DOHH2 (cell line): ENCODE measurements around the gene COA8.

Source experiments
- H3F3A ChIP-seq: fragments of 200-600 bp; sonication (generic), shearing (Covaris generic); 2 replicates; pipeline ENCODE4 v1.6.0; 2016; ENCODE audit warnings: antibody characterized with exemption, mild to moderate bottlenecking; ENCODE audit not compliant: control insufficient read depth, insufficient read depth
- H3K27ac ChIP-seq: fragments of 200-600 bp; sonication (generic); 2 replicates; pipeline ENCODE4 v1.5.1; 2014; ENCODE audit warnings: low read depth, mild to moderate bottlenecking, low read length, moderate library complexity
- H3K27me3 ChIP-seq: fragments of 200-600 bp; sonication (generic); 2 replicates; pipeline ENCODE4 v1.6.1; 2014; ENCODE audit warnings: mild to moderate bottlenecking, low read length, mixed read lengths; ENCODE audit not compliant: control insufficient read depth
- H3K36me3 ChIP-seq: fragments of 200-600 bp; sonication (generic); 2 replicates; pipeline ENCODE4 v1.6.1; 2014; ENCODE audit warnings: mild to moderate bottlenecking, low read length, moderate library complexity, mixed read lengths; ENCODE audit not compliant: control insufficient read depth
- H3K4me1 ChIP-seq: fragments of 200-600 bp; sonication (generic); 2 replicates; pipeline ENCODE4 v1.6.1; 2014; ENCODE audit warnings: mild to moderate bottlenecking, low read length, mixed read lengths; ENCODE audit not compliant: control insufficient read depth
- H3K4me2 ChIP-seq: fragments of 200-600 bp; sonication (generic); 2 replicates; pipeline ENCODE4 v1.6.0; 2014; ENCODE audit warnings: mild to moderate bottlenecking, low read length, moderate library complexity
- H3K4me3 ChIP-seq: fragments of 200-600 bp; sonication (generic); 2 replicates; pipeline ENCODE4 v1.5.1; 2014; ENCODE audit warnings: mild to moderate bottlenecking, low read length, mixed read lengths
- H3K79me2 ChIP-seq: fragments of 200-600 bp; sonication (generic); 2 replicates; pipeline ENCODE4 v1.6.1; 2014; ENCODE audit warnings: mild to moderate bottlenecking, low read length, mixed read lengths; ENCODE audit not compliant: control insufficient read depth
- H3K9me2 ChIP-seq: fragments of 200-600 bp; sonication (generic); replicated peaks from 2 replicates; pipeline ENCODE4 v1.6.1; 2014; ENCODE audit warnings: mild to moderate bottlenecking, low read length, mixed read lengths; ENCODE audit not compliant: control insufficient read depth
- H3K9me3 ChIP-seq: fragments of 200-600 bp; sonication (generic); 2 replicates; pipeline ENCODE4 v1.6.1; 2014; ENCODE audit warnings: antibody characterized with exemption, low read length, mixed read lengths; ENCODE audit not compliant: control insufficient read depth, insufficient read depth
- H4K20me1 ChIP-seq: fragments of 200-600 bp; sonication (generic); 2 replicates; pipeline ENCODE4 v1.6.0; 2014; ENCODE audit warnings: low read depth, mild to moderate bottlenecking, antibody characterized with exemption, low read length, moderate library complexity; ENCODE audit not compliant: control insufficient read depth, insufficient read depth
- CTCF ChIP-seq: fragments of 200-600 bp; sonication (generic); IDR thresholded peaks from one replicate; pipeline ENCODE4 v1.5.1; 2014; ENCODE audit warnings: antibody characterized with exemption, mild to moderate bottlenecking, low read depth, low read length; ENCODE audit not compliant: poor library complexity, severe bottlenecking
- EZH2phosphoT487 ChIP-seq: fragments of 200-600 bp; sonication (generic); IDR thresholded peaks from 2 replicates; pipeline ENCODE4 v1.6.1; 2017; ENCODE audit warnings: borderline replicate concordance, mild to moderate bottlenecking, antibody characterized with exemption, low read length, moderate library complexity, mixed read lengths

Gene COA8

GRCh38 chr14:103630364-103631108 lies 67.8 kb downstream of the COA8 start:
- peak overlapping the region; percentile 82 for H3K4me2 ChIP-seq
- peaks cover 15% of the 10 kb centered on the region for H3K36me3 ChIP-seq
- H3K9me2 ChIP-seq, result no peaks in the 10 kb centered on the region
- no peaks in the 10 kb centered on the region for H3K27me3 ChIP-seq
- peaks cover 15% of the 10 kb centered on the region for H3F3A ChIP-seq
- peaks cover 45% of the 10 kb centered on the region for H3K4me1 ChIP-seq
- no peaks in the 10 kb centered on the region for H3K9me3 ChIP-seq
- peaks cover 10% of the 10 kb centered on the region for H4K20me1 ChIP-seq
- H3K79me2 ChIP-seq, result peaks cover 65% of the 10 kb centered on the region
- TF ChIP-seq CTCF (no peak), EZH2phosphoT487 (no peak)
- peak overlapping the region; percentile 91 for H3K4me3 ChIP-seq
- no peak overlapping the region for H3K27ac ChIP-seq

- no peaks in the 10 kb centered on the region for H3K27me3 ChIP-seq
- peaks cover 26% of the 10 kb centered on the region for H3K36me3 ChIP-seq
- no peak for TF ChIP-seq EZH2phosphoT487
- H3F3A ChIP-seq, result no peaks in the 10 kb centered on the region; the same call in 1 of the 2 replicates
- no peak overlapping the region for H3K4me2 ChIP-seq
- H3K27ac ChIP-seq, result no peak overlapping the region
- peaks cover 93% of the 10 kb centered on the region for H3K79me2 ChIP-seq
- no peak overlapping the region for H3K4me3 ChIP-seq
- peaks cover 22% of the 10 kb centered on the region for H3K4me1 ChIP-seq
- H3K9me3 ChIP-seq, result no peaks in the 10 kb centered on the region
- no peaks in the 10 kb centered on the region for H3K9me2 ChIP-seq
- peaks cover 20% of the 10 kb centered on the region for H4K20me1 ChIP-seq
These were observed 70.6 kb downstream of the COA8 start for GRCh38 chr14:103633391-103633790.

DNA sequence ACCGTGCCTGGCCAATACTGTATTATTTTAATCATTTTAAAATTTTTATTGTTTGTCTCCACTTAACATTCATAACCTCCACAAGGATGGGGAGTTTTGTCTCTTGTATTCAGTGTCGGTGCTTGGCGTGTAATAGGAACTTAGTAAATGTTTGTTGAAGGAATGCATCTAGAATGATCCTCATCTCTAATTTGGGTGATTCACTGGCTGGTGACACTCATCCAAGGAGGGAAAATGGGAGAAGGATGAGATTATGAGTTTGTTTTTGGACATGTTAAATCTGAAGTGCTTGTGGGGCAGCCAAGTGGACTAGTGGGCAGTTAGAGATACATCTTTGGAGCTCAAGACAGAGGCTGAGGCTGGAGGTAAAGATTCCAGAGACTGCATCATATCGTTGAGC lies 71.4 kb downstream of the COA8 start:
- H3K27ac ChIP-seq, result no peak overlapping the region
- peaks cover 21% of the 10 kb centered on the region for H3K4me1 ChIP-seq
- H3K4me2 ChIP-seq, result no peak overlapping the region
- H3K9me2 ChIP-seq, result no peaks in the 10 kb centered on the region
- H3K36me3 ChIP-seq, result peaks cover 30% of the 10 kb centered on the region
- H3K27me3 ChIP-seq, result no peaks in the 10 kb centered on the region
- TF ChIP-seq CTCF, result no peak
- TF ChIP-seq EZH2phosphoT487, result no peak
- H4K20me1 ChIP-seq, result peaks cover 26% of the 10 kb centered on the region
- H3F3A ChIP-seq, result no peaks in the 10 kb centered on the region; the same call in 1 of the 2 replicates
- no peaks in the 10 kb centered on the region for H3K9me3 ChIP-seq
- no peak overlapping the region for H3K4me3 ChIP-seq
- H3K79me2 ChIP-seq, result peaks cover 98% of the 10 kb centered on the region

DNA sequence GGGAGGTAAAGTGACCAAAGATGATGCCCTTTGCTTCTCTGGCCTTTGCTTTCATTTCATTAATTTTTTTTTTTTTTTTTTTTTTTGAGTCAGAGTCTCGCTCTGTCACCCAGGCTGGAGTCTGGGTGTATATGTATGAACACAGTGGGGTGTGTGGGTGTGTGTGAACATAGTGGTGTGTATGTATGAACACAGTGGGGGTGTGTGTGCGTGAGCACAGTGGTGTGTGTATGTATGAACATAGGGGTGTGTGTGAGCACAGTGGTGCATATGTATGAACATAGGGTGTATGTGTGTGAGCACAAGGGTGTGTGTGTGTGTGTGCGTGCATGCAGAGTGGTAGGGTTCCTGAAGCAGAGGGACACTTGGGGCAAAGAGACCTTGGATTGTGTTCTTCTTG lies 75.8 kb downstream of the COA8 start:
- peaks cover 98% of the 10 kb centered on the region for H3K79me2 ChIP-seq
- TF ChIP-seq CTCF (no peak), EZH2phosphoT487 (no peak)
- no peaks in the 10 kb centered on the region for H3K27me3 ChIP-seq
- no peaks in the 10 kb centered on the region for H3K9me3 ChIP-seq
- H3K27ac ChIP-seq, result no peak overlapping the region
- H4K20me1 ChIP-seq, result peaks cover 16% of the 10 kb centered on the region
- H3K36me3 ChIP-seq, result peaks cover 18% of the 10 kb centered on the region
- H3F3A ChIP-seq, result no peaks in the 10 kb centered on the region
- no peak overlapping the region for H3K4me3 ChIP-seq
- H3K4me2 ChIP-seq, result no peak overlapping the region
- peaks cover 37% of the 10 kb centered on the region for H3K4me1 ChIP-seq
- no peaks in the 10 kb centered on the region for H3K9me2 ChIP-seq
